Nephron (organoid): ENCODE results near the gene LMBRD2.
"Not testable (repeated sequence)": the region's sequence is repeated elsewhere in the genome, so short reads cannot be mapped to it uniquely, and the experiment has no call there.

Source experiments
- H3K27ac Mint-ChIP-seq, 3 experiments: 2 replicates each; pipeline ENCODE4 v1.8.0; 2020; ENCODE audit warnings: mixed read lengths in 3 of 3, mild to moderate bottlenecking in 2 of 3, moderate library complexity in 1 of 3
- H3K27me3 Mint-ChIP-seq: 2 replicates; pipeline ENCODE4 v1.8.0; 2021; ENCODE audit warnings: low read depth, mild to moderate bottlenecking, moderate library complexity, mixed read lengths
- H3K36me3 Mint-ChIP-seq: 2 replicates; pipeline ENCODE4 v1.8.0; 2020; ENCODE audit warnings: low read depth, mixed read lengths
- H3K4me1 Mint-ChIP-seq: 2 replicates; pipeline ENCODE4 v1.8.0; 2020; ENCODE audit warnings: mixed read lengths
- H3K4me3 Mint-ChIP-seq, 3 experiments: 2 replicates each; pipeline ENCODE4 v1.8.0; 2020; ENCODE audit warnings: mild to moderate bottlenecking in 3 of 3, mixed read lengths in 3 of 3, moderate library complexity in 2 of 3
- H3K9me3 Mint-ChIP-seq: 2 replicates; pipeline ENCODE4 v1.8.0; 2020; ENCODE audit warnings: mixed read lengths
- TF ChIP-seq, protein P1 (sequence below), 3 experiments: fragments of 200-600 bp; sonication (generic); IDR thresholded peaks; one replicate each; pipeline ENCODE4 v1.5.0; 2021; ENCODE audit warnings: antibody characterized with exemption in 3 of 3; ENCODE audit not compliant: unreplicated experiment in 3 of 3

LMBRD2 gene

DNA sequence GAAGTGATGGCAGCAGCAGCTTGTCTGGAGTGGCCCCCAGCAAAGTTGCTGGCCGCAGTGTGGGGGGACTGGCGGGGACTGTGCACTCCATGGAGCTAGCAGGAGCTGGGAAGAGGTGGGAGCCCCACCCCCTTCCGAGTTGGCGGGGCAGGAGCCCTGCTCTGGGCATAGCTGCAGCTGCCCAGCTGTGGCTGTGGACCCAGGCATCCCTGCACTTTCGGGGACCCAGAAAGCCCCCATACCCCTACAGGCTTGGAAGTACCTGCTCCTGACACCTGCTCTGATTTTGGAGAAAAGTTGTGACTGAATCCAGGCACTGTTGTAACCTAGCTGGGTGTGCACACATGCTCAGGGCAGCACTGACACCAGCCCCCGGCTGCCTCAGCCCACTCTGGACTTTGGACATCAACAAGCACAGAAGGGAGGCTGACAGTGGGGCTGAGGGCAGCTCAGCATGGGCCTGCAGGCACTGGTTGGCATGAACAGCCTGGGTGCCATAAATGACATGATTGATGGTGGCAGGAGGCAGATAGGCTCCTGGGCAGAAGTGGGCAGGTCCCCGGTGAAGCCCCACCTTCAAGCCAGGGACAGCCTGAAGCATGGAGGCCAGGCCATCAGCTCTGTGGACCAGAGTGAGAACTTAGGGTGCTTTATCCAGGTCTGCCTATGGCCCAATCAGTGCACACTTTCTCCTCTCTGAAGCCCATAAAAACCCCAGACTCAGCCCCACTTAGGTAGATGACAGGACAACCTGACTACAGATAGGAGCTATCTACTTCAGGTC lies 12.6 kb downstream of the LMBRD2 start:
- TF ChIP-seq, protein P1, sequence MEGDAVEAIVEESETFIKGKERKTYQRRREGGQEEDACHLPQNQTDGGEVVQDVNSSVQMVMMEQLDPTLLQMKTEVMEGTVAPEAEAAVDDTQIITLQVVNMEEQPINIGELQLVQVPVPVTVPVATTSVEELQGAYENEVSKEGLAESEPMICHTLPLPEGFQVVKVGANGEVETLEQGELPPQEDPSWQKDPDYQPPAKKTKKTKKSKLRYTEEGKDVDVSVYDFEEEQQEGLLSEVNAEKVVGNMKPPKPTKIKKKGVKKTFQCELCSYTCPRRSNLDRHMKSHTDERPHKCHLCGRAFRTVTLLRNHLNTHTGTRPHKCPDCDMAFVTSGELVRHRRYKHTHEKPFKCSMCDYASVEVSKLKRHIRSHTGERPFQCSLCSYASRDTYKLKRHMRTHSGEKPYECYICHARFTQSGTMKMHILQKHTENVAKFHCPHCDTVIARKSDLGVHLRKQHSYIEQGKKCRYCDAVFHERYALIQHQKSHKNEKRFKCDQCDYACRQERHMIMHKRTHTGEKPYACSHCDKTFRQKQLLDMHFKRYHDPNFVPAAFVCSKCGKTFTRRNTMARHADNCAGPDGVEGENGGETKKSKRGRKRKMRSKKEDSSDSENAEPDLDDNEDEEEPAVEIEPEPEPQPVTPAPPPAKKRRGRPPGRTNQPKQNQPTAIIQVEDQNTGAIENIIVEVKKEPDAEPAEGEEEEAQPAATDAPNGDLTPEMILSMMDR (IDR thresholded peaks at IDR 0.05; ENCODE audit: unreplicated experiment in 3 of 3), result no peak
- Mint-ChIP-seq H3K4me3 (no peak overlapping the region), H3K4me1 (no peaks in the 10 kb centered on the region), H3K36me3 (peaks cover 15% of the 10 kb centered on the region), H3K27me3 (no peaks in the 10 kb centered on the region), H3K27ac (no peak overlapping the region), H3K9me3 (no peaks in the 10 kb centered on the region)

- Mint-ChIP-seq H3K4me3 (no peak overlapping the region), H3K36me3 (peaks cover 32% of the 10 kb centered on the region), H3K27ac (no peak overlapping the region), H3K4me1 (no peaks in the 10 kb centered on the region), H3K27me3 (no peaks in the 10 kb centered on the region), H3K9me3 (peaks cover 3% of the 10 kb centered on the region)
- TF ChIP-seq, protein P1 (IDR thresholded peaks at IDR 0.05; ENCODE audit: unreplicated experiment in 3 of 3), result no peak
Observed at GRCh38 chr5:36136581-36136980, 15.1 kb downstream of the LMBRD2 start.

DNA sequence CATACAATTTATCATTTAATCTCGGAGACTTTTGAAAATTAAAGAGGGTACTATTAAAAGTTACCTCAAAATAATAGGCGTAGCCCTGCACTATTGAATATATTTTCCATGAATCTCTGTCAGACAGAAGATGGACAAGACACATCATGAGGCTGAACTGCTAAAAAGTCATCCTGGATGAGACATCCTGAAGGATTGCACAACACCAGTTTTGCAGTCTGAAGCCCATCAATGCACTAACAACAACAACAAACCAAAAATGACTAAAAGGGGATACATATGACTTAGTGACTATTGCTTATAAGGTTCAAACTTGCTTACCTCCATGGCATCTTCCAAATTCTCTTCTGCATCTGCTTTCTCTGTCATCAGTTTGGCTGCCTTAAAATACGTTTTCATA lies 15.7 kb downstream of the LMBRD2 start:
- Mint-ChIP-seq H3K9me3 (peaks cover 5% of the 10 kb centered on the region), H3K27me3 (no peaks in the 10 kb centered on the region), H3K36me3 (peaks cover 38% of the 10 kb centered on the region), H3K4me3 (no peak overlapping the region), H3K4me1 (no peaks in the 10 kb centered on the region), H3K27ac (no peak overlapping the region)
- TF ChIP-seq, protein P1 (IDR thresholded peaks at IDR 0.05; ENCODE audit: unreplicated experiment in 3 of 3), result no peak

- not testable (repeated sequence) for H3K27ac Mint-ChIP-seq, H3K4me1 Mint-ChIP-seq
- H3K9me3 Mint-ChIP-seq, result peaks cover 20% of the 10 kb centered on the region
Observed at GRCh38 chr5:36133009-36133408, 18.7 kb downstream of the LMBRD2 start.

GRCh38 chr5:36129666-36130065 lies 22.0 kb downstream of the LMBRD2 start:
- H3K27ac Mint-ChIP-seq, H3K4me3 Mint-ChIP-seq, H3K27me3 Mint-ChIP-seq, H3K4me1 Mint-ChIP-seq: not testable (repeated sequence)
- H3K36me3 Mint-ChIP-seq, result peaks cover 60% of the 10 kb centered on the region
- peaks cover 20% of the 10 kb centered on the region for H3K9me3 Mint-ChIP-seq

More at GRCh38 chr5:36133009-36133408, 18.7 kb downstream of the LMBRD2 start:
- H3K4me3 Mint-ChIP-seq, H3K27me3 Mint-ChIP-seq: not testable (repeated sequence)
- H3K36me3 Mint-ChIP-seq, result peaks cover 55% of the 10 kb centered on the region

DNA sequence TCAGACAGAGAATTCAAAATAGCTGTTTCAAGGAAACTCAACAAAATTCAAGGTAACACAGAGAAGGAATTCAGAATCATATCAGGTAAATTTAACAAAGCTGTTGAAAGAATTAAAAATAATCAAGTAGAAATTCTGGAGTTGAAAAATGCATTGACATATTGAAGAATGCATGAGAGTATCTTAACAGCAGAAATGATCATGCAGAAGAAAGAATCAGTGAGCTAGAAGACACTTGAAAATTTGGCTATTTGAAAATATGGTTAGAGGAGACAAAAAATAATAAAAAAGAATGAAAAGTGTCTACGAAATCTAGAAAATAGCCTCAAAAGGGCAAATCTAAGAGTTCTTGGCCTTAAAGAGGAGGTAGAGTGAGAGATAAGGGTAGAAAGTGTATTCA lies 22.9 kb downstream of the LMBRD2 start:
- H3K27ac Mint-ChIP-seq, result no peak overlapping the region
- peaks cover 55% of the 10 kb centered on the region for H3K36me3 Mint-ChIP-seq
- H3K4me1 Mint-ChIP-seq, result no peaks in the 10 kb centered on the region
- peaks cover 20% of the 10 kb centered on the region for H3K9me3 Mint-ChIP-seq
- H3K27me3 Mint-ChIP-seq, result no peaks in the 10 kb centered on the region
- TF ChIP-seq, protein P1 (IDR thresholded peaks at IDR 0.05; ENCODE audit: unreplicated experiment in 3 of 3), result no peak
- no peak overlapping the region for H3K4me3 Mint-ChIP-seq

- no peak overlapping the region for H3K4me3 Mint-ChIP-seq
- TF ChIP-seq, protein P1 (IDR thresholded peaks at IDR 0.05; ENCODE audit: unreplicated experiment in 3 of 3), result no peak
- no peak overlapping the region for H3K27ac Mint-ChIP-seq
- H3K36me3 Mint-ChIP-seq, result peaks cover 36% of the 10 kb centered on the region
- peaks cover 15% of the 10 kb centered on the region for H3K9me3 Mint-ChIP-seq
- no peaks in the 10 kb centered on the region for H3K27me3 Mint-ChIP-seq
- H3K4me1 Mint-ChIP-seq, result no peaks in the 10 kb centered on the region
Observed at GRCh38 chr5:36125868-36126267, 25.8 kb downstream of the LMBRD2 start.
